ENCODE measurements around the gene STARD5. TPM values are rescaled to one million over a fixed set of nuclear protein-coding genes. Genes with fewer than 3 reads are reported as not detected.

Gene STARD5
- total and polyA plus RNA-seq, 2 of the 8 experiments (the other 6 are each of a cell fraction or from before 2014, with no cell fraction given) = 5.5 to 10.4 TPM

GRCh38 chr15:81296186-81296585 lies 27.8 kb downstream of the STARD5 start:
- FAIRE-seq = no peak

More at GRCh38 chr15:81296186-81296585, 27.8 kb downstream of the STARD5 start:
- TF ChIP-seq RAD21 (IDR thresholded peaks at IDR 0.05 in 1 of 2, conservative IDR thresholded peaks at IDR 0.05 in 1 of 2; ENCODE audit: low read depth in 2 of 2, low read length in 2 of 2) (no peak), PHF8 (conservative IDR thresholded peaks at IDR 0.05; ENCODE audit: low read depth, low read length) (no peak), EGR1 (IDR thresholded peaks at IDR 0.05; ENCODE audit: borderline replicate concordance, low read depth, low read length) (no peak), GABPA (IDR thresholded peaks at IDR 0.05; ENCODE audit: borderline replicate concordance, insufficient read depth, low read length) (no peak), E2F6 (IDR thresholded peaks at IDR 0.05) (no peak), TCF12 (IDR thresholded peaks at IDR 0.05; ENCODE audit: low read depth, low read length) (no peak), JUN (IDR thresholded peaks at IDR 0.05; ENCODE audit: low read depth, low read length) (no peak), TAF7 (optimal IDR thresholded peaks at IDR 0.05; ENCODE audit: borderline replicate concordance, low read depth, low read length) (no peak), RBBP5 (IDR thresholded peaks at IDR 0.05; ENCODE audit: borderline replicate concordance, low read depth, low read length) (no peak)
- Histone ChIP-seq H4K20me1 (replicated peaks in 1 of 2; ENCODE audit: control insufficient read depth in 1 of 2, insufficient read depth in 2 of 2, low read length in 2 of 2) (no peaks in the 10 kb centered on the region), H3K4ac (replicated peaks; ENCODE audit: insufficient read length, low read depth, low read length) (no peak overlapping the region), H3K9ac (replicated peaks in 1 of 4; ENCODE audit: extremely low read depth in 1 of 4, low read depth in 3 of 4, low read length in 3 of 4) (no peak overlapping the region), H2BK15ac (ENCODE audit: low read length) (no peak overlapping the region), H4K5ac (ENCODE audit: insufficient read length, low read depth, low read length) (no peak overlapping the region), H3K23me2 (ENCODE audit: low read depth, low read length) (no peaks in the 10 kb centered on the region), H3K56ac (replicated peaks; ENCODE audit: insufficient read length, low read depth, low read length) (no peak overlapping the region), H3K4me1 (replicated peaks in 1 of 4; ENCODE audit: control insufficient read depth in 3 of 4, insufficient read depth in 4 of 4, low read length in 3 of 4) (peaks cover 0 to 7% (median 4%) of the 10 kb centered on the region in 4 experiments; a peak in 4 of 7 replicates), H3K23ac (ENCODE audit: insufficient read length) (no peak overlapping the region), H4K91ac (replicated peaks; ENCODE audit: insufficient read length, low read length) (no peak overlapping the region), H2BK5ac (ENCODE audit: low read depth, low read length) (no peak overlapping the region), H2BK12ac (ENCODE audit: low read depth, low read length) (no peak overlapping the region), H3K14ac (ENCODE audit: insufficient read length) (no peak overlapping the region), H2AK5ac (ENCODE audit: low read depth, low read length) (no peak overlapping the region), H2AFZ (ENCODE audit: low read length) (no peak overlapping the region), H3K4me3 (ENCODE audit: extremely low read depth in 1 of 4, insufficient read depth in 2 of 4, low read depth in 3 of 4, low read length in 4 of 4) (no peak overlapping the region), H2BK120ac (replicated peaks; ENCODE audit: low read depth, low read length) (no peak overlapping the region), H3K36me3 (ENCODE audit: control insufficient read depth in 2 of 4, insufficient read depth in 4 of 4, low read length in 3 of 4) (no peaks in the 10 kb centered on the region), H4K8ac (ENCODE audit: extremely low read depth, insufficient read depth, low read length) (no peak overlapping the region), H3K18ac (ENCODE audit: extremely low read depth, low read length) (no peak overlapping the region), H3K9me3 (ENCODE audit: insufficient read depth in 2 of 2, low read depth in 1 of 2, low read length in 1 of 2) (no peaks in the 10 kb centered on the region), H3K79me2 (ENCODE audit: control insufficient read depth in 1 of 2, insufficient read depth in 2 of 2, low read length in 2 of 2) (no peaks in the 10 kb centered on the region), H3K27me3 (replicated peaks in 1 of 4; ENCODE audit: control insufficient read depth in 3 of 4, extremely low read depth in 1 of 4, insufficient read depth in 3 of 4, low read length in 3 of 4) (no peaks in the 10 kb centered on the region; a peak in 1 of 7 replicates), H3K27ac (ENCODE audit: low read depth, low read length) (no peak overlapping the region), H3K4me2 (ENCODE audit: insufficient read depth in 1 of 2, low read depth in 2 of 2, low read length in 2 of 2) (no peak overlapping the region), H2BK20ac (ENCODE audit: low read length) (no peak overlapping the region), H3K79me1 (ENCODE audit: low read depth, low read length) (no peaks in the 10 kb centered on the region)
- no peak for DNase-seq (ENCODE audit: low read depth in 1 of 2, low spot score in 2 of 2)
- POLR2A ChIA-PET (ENCODE audit: partially characterized antibody) = no interaction called here
- CTCF ChIA-PET (ENCODE audit: partially characterized antibody) = interaction anchor here (0.6 to 2.9 kb wide), 5 partner anchors 13 to 109 kb away, joined by 3 to 14 read pairs (median 3); no protein-coding TSS in a partner anchor
- 88% methylated on average over 2 of the region's 2 CpGs; no CpG with 5 or more reads in 1 of the 2 experiments for WGBS, 2 experiments (ENCODE audit: extremely low coverage in 1 of 2, insufficient coverage in 1 of 2, insufficient read length in 1 of 2, insufficient replicate concordance in 2 of 2, low coverage in 1 of 2, low lambda C conversion rate in 2 of 2, missing lambda C conversion rate in 1 of 2)

Data from H1 (cell line).